Neural progenitor cell (in vitro differentiated cells): Measurements from ENCODE around the gene CADPS.

ENCODE experiments used
- CTCF ChIP-seq: fragments of 200-600 bp; sonication (generic); IDR thresholded peaks from 2 replicates; pipeline ENCODE4 v1.5.1; 2017; ENCODE audit warnings: antibody characterized with exemption, mild to moderate bottlenecking
- EZH2phosphoT487 ChIP-seq: fragments of 200-600 bp; sonication (generic); IDR thresholded peaks from 2 replicates; pipeline ENCODE4 v1.6.1; 2017; ENCODE audit warnings: antibody characterized with exemption

GRCh38 chr3:62605413-62606068 is 269.7 kb downstream of the CADPS start:
- TF ChIP-seq CTCF (no peak), EZH2phosphoT487 (no peak)
